Body of pancreas (tissue), 4 donors: ENCODE measurements around the gene RAB43. TPM values are rescaled to one million over a fixed set of nuclear protein-coding genes. Genes with fewer than 3 reads are reported as not detected.
"Not testable (repeated sequence)": the region's sequence is repeated elsewhere in the genome, so short reads cannot be mapped to it uniquely, and the experiment has no call there.

Source experiments
- ATAC-seq: fragments of 150-250 bp; one replicate; pipeline ENCODE4 v1.9.1; 2016
- DNase-seq, 4 donors: peaks; one replicate each; pipeline ENCODE4 v3.0.0-alpha.2; 2019
- H3K27ac ChIP-seq, 4 donors: fragments of 200-600 bp; sonication (generic); 1 replicate in 3 of 4; 2 replicates in 1 of 4; pipeline versions ENCODE4 v1.5.1 to v1.6.1; 2016 to 2019; ENCODE audit warnings: mild to moderate bottlenecking in 1 of 4, mixed read lengths in 1 of 4, moderate library complexity in 1 of 4
- H3K27me3 ChIP-seq, 2 donors: fragments of 200-600 bp; sonication (generic); one replicate each; pipeline ENCODE4 v1.6.0; 2016; ENCODE audit warnings: mild to moderate bottlenecking in 1 of 2
- H3K36me3 ChIP-seq, 2 donors: fragments of 200-600 bp; sonication (generic); replicated peaks in 1 of 2; 2 replicates each; pipeline ENCODE4 v1.5.1; 2016; ENCODE audit warnings: low read depth in 2 of 2; ENCODE audit not compliant: insufficient read depth in 1 of 2
- H3K4me1 ChIP-seq: fragments of 200-600 bp; sonication (generic); one replicate; pipeline ENCODE4 v1.6.0; 2016
- H3K4me3 ChIP-seq, 2 donors: fragments of 200-600 bp; sonication (generic); 1 replicate in 1 of 2; 2 replicates in 1 of 2; pipeline ENCODE4 v1.5.1; 2016 to 2019
- H3K9me3 ChIP-seq, 3 donors: fragments of 200-600 bp; sonication (generic); 1 replicate in 2 of 3; 2 replicates in 1 of 3; pipeline ENCODE4 v1.5.1; 2016
- POLR2A ChIP-seq, 3 donors: fragments of 450-650 bp; IDR thresholded peaks; one replicate each; pipeline ENCODE4 v1.6.1; 2016; ENCODE audit warnings: antibody characterized with exemption in 3 of 3, mild to moderate bottlenecking in 2 of 3
- WGBS, 2 donors: methylation state at CpG; one replicate each; pipeline ENCODE4 v1.1.5; 2017; 5-methylcytosine and 5-hydroxymethylcytosine counted together
- intact Hi-C: fragments of 100-400 bp; cut with DNase I; formaldehyde crosslinking; loops from one replicate; pipeline ENCODE4 v1.15.1; 2023
- total RNA-seq, 2 donors: library from RNA; depleted of rRNA; stranded (reverse); fragments of >200 nt; gene quantifications; one replicate each; pipeline ENCODE4 v1.1.0, GENCODE V29; 2016
- TF ChIP-seq, protein P1 (sequence below), 7 experiments: fragments of 450-650 bp in 4 of 7; fragments of 200-600 bp in 3 of 7; sonication (generic) in 3 of 7; IDR thresholded peaks; one replicate each; pipeline ENCODE4 v1.5.1; 2016 to 2019; ENCODE audit warnings: antibody characterized with exemption in 7 of 7

RAB43 gene
- total RNA-seq, 2 donors from 2014 or later = 6.6 to 10.1 TPM

DNA sequence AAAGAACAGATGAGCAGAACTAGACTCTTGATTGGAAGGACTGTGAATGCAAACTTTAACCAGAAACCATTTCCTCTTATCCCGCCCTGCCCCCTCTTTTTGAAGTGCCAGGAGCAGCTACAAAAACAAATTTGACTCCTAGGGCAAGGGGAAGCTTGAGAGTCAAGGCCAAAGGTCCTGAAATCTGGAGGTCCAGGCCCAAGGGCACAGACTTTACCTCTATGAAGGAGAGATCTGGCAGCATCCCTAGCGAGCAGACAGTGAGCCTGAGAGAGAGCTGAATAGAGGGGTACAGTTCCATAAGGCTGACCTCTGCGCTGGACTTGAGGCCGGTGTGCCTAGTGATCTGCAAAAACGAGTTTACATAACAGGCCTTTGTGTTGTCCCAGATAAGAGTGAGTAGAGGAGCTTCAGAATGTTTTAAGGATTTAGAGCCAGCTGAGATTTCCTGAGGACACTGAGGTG, 5.1 kb downstream of the RAB43 start:
- no peaks in the 10 kb centered on the region for H3K9me3 ChIP-seq
- DNase-seq (no peak), ATAC-seq (no peak)
- H3K4me1 ChIP-seq = peaks cover 45% of the 10 kb centered on the region
- no peaks in the 10 kb centered on the region for H3K27me3 ChIP-seq
- H3K27ac ChIP-seq = peak overlapping the region in 1 of 4 donors; percentile 30
- H3K4me3 ChIP-seq = no peak overlapping the region
- intact Hi-C loops = no loop called here
- H3K36me3 ChIP-seq = no peaks in the 10 kb centered on the region
- WGBS, 2 donors = 33 to 37% methylated on average over 5 of the region's 5 CpGs
- TF ChIP-seq, protein P1, sequence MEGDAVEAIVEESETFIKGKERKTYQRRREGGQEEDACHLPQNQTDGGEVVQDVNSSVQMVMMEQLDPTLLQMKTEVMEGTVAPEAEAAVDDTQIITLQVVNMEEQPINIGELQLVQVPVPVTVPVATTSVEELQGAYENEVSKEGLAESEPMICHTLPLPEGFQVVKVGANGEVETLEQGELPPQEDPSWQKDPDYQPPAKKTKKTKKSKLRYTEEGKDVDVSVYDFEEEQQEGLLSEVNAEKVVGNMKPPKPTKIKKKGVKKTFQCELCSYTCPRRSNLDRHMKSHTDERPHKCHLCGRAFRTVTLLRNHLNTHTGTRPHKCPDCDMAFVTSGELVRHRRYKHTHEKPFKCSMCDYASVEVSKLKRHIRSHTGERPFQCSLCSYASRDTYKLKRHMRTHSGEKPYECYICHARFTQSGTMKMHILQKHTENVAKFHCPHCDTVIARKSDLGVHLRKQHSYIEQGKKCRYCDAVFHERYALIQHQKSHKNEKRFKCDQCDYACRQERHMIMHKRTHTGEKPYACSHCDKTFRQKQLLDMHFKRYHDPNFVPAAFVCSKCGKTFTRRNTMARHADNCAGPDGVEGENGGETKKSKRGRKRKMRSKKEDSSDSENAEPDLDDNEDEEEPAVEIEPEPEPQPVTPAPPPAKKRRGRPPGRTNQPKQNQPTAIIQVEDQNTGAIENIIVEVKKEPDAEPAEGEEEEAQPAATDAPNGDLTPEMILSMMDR (IDR thresholded peaks at IDR 0.05) = no peak
- TF ChIP-seq POLR2A (IDR thresholded peaks at IDR 0.05) = no peak

DNA sequence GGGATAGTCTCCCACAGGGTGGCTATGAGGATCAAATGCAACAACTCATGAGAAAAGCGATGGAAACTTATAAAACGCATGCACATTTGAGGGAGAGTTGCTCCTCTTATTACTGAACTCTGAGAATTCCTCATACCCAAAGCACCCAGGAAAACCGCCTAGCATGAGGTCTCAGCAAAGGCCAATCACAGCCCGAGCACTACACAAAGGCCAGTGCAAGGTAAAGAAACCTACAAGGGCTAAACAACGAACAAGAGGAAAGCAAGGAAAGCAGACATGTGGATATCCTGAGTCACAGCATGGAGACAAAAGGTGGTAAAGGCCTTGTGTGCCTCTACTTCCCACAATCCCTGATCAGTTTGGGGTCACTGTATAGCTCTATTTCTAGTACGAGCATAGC, 7.1 kb downstream of the RAB43 start:
- intact Hi-C loops = no loop called here
- TF ChIP-seq, protein P1 (IDR thresholded peaks at IDR 0.05) = no peak
- TF ChIP-seq POLR2A (IDR thresholded peaks at IDR 0.05) = no peak
- Histone ChIP-seq H3K4me3 (no peak overlapping the region), H3K36me3 (no peaks in the 10 kb centered on the region), H3K4me1 (peaks cover 32% of the 10 kb centered on the region), H3K27me3 (no peaks in the 10 kb centered on the region), H3K27ac (no peak overlapping the region), H3K9me3 (no peaks in the 10 kb centered on the region)
- ATAC-seq (no peak), DNase-seq (no peak)
- 83 to 92% methylated on average over 6 of the region's 6 CpGs for WGBS, 2 donors

DNA sequence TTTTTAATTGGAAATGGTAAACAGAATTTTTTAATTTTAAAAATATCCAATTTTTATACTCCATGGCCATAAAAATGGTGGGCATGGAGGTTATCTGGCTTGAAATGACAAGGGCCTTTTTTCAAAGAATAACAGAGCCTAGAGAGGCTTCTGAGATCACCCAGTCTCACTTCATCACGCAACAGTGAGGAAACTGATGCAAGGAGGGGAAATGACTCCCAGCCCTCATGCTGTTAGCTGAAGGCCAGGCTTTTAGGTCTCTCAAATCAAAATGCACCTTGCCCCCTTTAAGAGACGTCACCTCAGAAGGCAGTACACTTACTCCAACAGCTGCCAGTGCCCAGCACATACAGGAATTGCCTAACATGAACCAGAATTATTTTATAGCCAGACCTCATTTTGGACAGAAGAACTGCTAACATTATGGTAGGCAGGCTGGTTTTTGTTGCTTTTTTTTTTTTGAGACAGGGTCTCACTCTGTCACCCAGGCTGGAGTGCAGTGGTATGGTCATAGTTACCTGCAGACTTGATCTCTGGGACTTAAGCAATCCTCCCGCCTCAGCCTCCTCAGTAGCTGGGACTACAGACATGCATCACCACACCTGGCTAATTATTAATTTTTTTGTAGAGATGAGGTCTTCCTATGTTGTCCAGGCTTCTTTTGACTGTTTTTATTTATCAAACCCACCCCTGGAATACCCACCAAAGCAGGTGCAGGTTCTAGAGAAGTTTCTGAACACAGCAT, 9.1 kb downstream of the RAB43 start:
- H3K27ac ChIP-seq = no peak overlapping the region

DNA sequence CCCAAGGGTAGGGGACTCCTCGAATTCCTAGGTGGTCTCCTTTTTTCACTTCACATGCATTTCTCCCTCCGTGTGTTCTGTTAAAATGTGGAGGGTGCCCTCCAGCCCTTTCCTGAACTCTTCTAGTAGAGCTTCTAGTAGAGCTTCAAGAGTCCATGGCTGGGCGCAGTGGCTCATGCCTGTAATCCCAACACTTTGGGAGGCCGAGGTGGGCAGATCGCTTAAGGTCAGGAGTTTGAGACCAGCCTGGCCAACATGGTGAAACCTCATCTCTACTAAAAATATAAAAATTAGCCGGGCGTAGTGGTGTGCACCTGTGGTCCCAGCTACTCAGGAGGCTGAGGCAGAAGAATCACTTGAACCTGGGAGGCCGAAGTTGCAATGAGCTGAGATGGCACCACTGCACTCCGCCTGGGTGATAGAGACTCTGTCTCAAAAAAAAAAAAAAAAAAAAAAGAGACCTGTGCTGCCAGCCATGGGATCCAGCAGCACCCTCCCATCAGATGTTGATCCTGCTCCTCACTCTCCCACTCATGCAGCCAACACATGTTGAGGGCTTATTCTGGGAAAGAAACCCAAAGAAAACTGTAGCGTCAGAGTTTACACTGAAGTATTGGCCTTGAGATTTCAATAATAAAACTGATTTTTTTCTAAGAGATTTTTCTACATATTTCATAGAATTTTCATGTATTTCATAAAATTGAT, 10.4 kb downstream of the RAB43 start:
- H3K27ac ChIP-seq, intact Hi-C loops, H3K36me3 ChIP-seq, H3K9me3 ChIP-seq, DNase-seq, H3K27me3 ChIP-seq, ATAC-seq, H3K4me3 ChIP-seq: not testable (repeated sequence)
- H3K4me1 ChIP-seq = peaks cover 15% of the 10 kb centered on the region
- 94 to 96% methylated on average over 10 of the region's 10 CpGs for WGBS, 2 donors

More for the DNA sequence above, 9.1 kb downstream of the RAB43 start:
- Histone ChIP-seq H3K9me3 (no peaks in the 10 kb centered on the region), H3K4me1 (peaks cover 16% of the 10 kb centered on the region), H3K36me3 (peaks cover 0 to 3% of the 10 kb centered on the region in 2 donors), H3K4me3 (no peak overlapping the region), H3K27me3 (no peaks in the 10 kb centered on the region)
- ATAC-seq (no peak), DNase-seq (no peak)
- intact Hi-C loops = no loop called here
- TF ChIP-seq, protein P1 (IDR thresholded peaks at IDR 0.05) = no peak
- no peak for TF ChIP-seq POLR2A (IDR thresholded peaks at IDR 0.05)
- 69 to 86% methylated on average over 3 of the region's 3 CpGs for WGBS, 2 donors

DNA sequence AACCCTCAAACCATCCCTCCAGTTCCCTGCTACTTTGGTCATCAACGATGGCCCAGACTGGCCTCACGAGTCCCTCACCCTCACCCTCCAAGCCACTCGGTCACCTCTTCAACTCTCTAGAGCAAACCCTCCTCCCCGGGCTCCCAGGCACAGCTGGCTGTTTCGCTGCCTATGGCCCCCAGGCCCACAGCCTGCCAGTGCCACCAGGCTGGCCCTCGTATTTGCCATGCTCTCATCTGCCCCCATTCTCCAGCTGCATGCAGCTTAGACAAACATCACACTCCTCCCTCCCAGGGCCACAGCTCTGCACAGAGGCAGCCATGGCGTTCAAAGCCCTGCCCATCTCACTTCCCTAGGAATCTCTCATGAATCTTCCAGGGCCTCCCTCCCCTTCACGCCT, 13.8 kb downstream of the RAB43 start:
- intact Hi-C loops = no loop called here
- H3K4me3 ChIP-seq = no peak overlapping the region
- 82 to 84% methylated on average over 8 of the region's 8 CpGs for WGBS, 2 donors
- no peak overlapping the region for H3K27ac ChIP-seq
- H3K36me3 ChIP-seq = peaks cover 0 to 3% of the 10 kb centered on the region in 2 donors
- DNase-seq (no peak), ATAC-seq (no peak)
- no peak for TF ChIP-seq POLR2A (IDR thresholded peaks at IDR 0.05)
- TF ChIP-seq, protein P1 (IDR thresholded peaks at IDR 0.05) = no peak
- no peaks in the 10 kb centered on the region for H3K27me3 ChIP-seq
- H3K9me3 ChIP-seq = no peaks in the 10 kb centered on the region
- H3K4me1 ChIP-seq = peaks cover 14% of the 10 kb centered on the region
